Mesenchymal stem cell (in vitro differentiated cells and primary cell): ENCODE results near the gene SPRR2F.
"Not testable (repeated sequence)": the region's sequence is repeated elsewhere in the genome, so short reads cannot be mapped to it uniquely, and the experiment has no call there.

Source experiments
- DNase-seq: peaks from one replicate; pipeline ENCODE4 v3.0.0-alpha.2; 2013
- H2AFZ ChIP-seq: one replicate; pipeline ENCODE4 v1.6.1; 2013; ENCODE audit warnings: low read depth, mild to moderate bottlenecking, control low read depth, inconsistent platforms, low read length, moderate library complexity
- H2AK5ac ChIP-seq: 2 replicates; pipeline ENCODE4 v1.6.1; 2013; ENCODE audit warnings: low read length, moderate library complexity, mild to moderate bottlenecking, inconsistent platforms; ENCODE audit not compliant: severe bottlenecking
- H2BK120ac ChIP-seq: one replicate; pipeline ENCODE4 v1.6.1; 2013; ENCODE audit warnings: low read depth, mild to moderate bottlenecking, inconsistent platforms, low read length, moderate library complexity
- H2BK12ac ChIP-seq, 2 experiments: one replicate each; pipeline ENCODE4 v1.6.1; 2013; ENCODE audit warnings: inconsistent platforms in 2 of 2, low read length in 2 of 2, mild to moderate bottlenecking in 2 of 2, moderate library complexity in 2 of 2, control low read depth in 1 of 2
- H2BK15ac ChIP-seq: one replicate; pipeline ENCODE4 v1.6.1; 2013; ENCODE audit warnings: mild to moderate bottlenecking, low read depth, inconsistent platforms; ENCODE audit not compliant: poor library complexity, severe bottlenecking
- H2BK5ac ChIP-seq: 2 replicates; pipeline ENCODE4 v1.6.1; 2013; ENCODE audit warnings: low read depth, mild to moderate bottlenecking, low read length, control low read depth, inconsistent platforms; ENCODE audit not compliant: poor library complexity, severe bottlenecking
- H3K14ac ChIP-seq, 2 experiments: one replicate each; pipeline ENCODE4 v1.6.1; 2013; ENCODE audit warnings: inconsistent platforms in 2 of 2, low read length in 2 of 2, control low read depth in 1 of 2, mild to moderate bottlenecking in 1 of 2, moderate library complexity in 1 of 2
- H3K18ac ChIP-seq, 2 experiments: one replicate each; pipeline ENCODE4 v1.6.1; 2013; ENCODE audit warnings: inconsistent platforms in 2 of 2, low read length in 2 of 2, control low read depth in 1 of 2, low read depth in 1 of 2, mild to moderate bottlenecking in 1 of 2
- H3K23ac ChIP-seq, 2 experiments: one replicate each; pipeline ENCODE4 v1.6.1; 2013; ENCODE audit warnings: inconsistent platforms in 2 of 2, low read length in 2 of 2, mild to moderate bottlenecking in 2 of 2, moderate library complexity in 2 of 2, control low read depth in 1 of 2
- H3K27ac ChIP-seq: 2 replicates; pipeline ENCODE4 v1.5.1; 2013; ENCODE audit warnings: mild to moderate bottlenecking, moderate library complexity, low read length, control low read depth, inconsistent platforms; ENCODE audit not compliant: poor library complexity, severe bottlenecking
- H3K27me3 ChIP-seq, 2 experiments: 2 replicates each; pipeline versions ENCODE4 v1.6.1 to v1.7.0; 2013; ENCODE audit warnings: low read length in 2 of 2, mild to moderate bottlenecking in 2 of 2, moderate library complexity in 2 of 2, control low read depth in 1 of 2, inconsistent platforms in 1 of 2; ENCODE audit not compliant: control insufficient read depth in 1 of 2, insufficient read depth in 1 of 2
- H3K36me3 ChIP-seq, 2 experiments: 2 replicates each; pipeline versions ENCODE4 v1.6.1 to v1.7.0; 2013; ENCODE audit warnings: low read length in 2 of 2, control low read depth in 1 of 2, inconsistent platforms in 1 of 2, low read depth in 1 of 2, mild to moderate bottlenecking in 1 of 2; ENCODE audit not compliant: insufficient read depth in 2 of 2, control insufficient read depth in 1 of 2
- H3K4ac ChIP-seq, 2 experiments: one replicate each; pipeline ENCODE4 v1.6.1; 2013; ENCODE audit warnings: inconsistent platforms in 2 of 2, low read length in 2 of 2, mild to moderate bottlenecking in 2 of 2, moderate library complexity in 2 of 2, control low read depth in 1 of 2, low read depth in 1 of 2
- H3K4me1 ChIP-seq: 2 replicates; pipeline ENCODE4 v1.6.1; 2013; ENCODE audit warnings: low read depth, low read length, control low read depth; ENCODE audit not compliant: control insufficient read depth, insufficient read depth
- H3K4me2 ChIP-seq: 2 replicates; pipeline ENCODE4 v1.6.1; 2013; ENCODE audit warnings: low read length, mild to moderate bottlenecking, inconsistent platforms; ENCODE audit not compliant: poor library complexity, severe bottlenecking
- H3K4me3 ChIP-seq, 2 experiments: 2 replicates each; pipeline versions ENCODE4 v1.5.1 to v1.7.0; 2013; ENCODE audit warnings: low read length in 2 of 2, mild to moderate bottlenecking in 2 of 2, control low read depth in 1 of 2, low read depth in 1 of 2; ENCODE audit not compliant: insufficient read depth in 1 of 2
- H3K79me1 ChIP-seq: replicated peaks from 2 replicates; pipeline ENCODE4 v1.6.1; 2013; ENCODE audit warnings: mild to moderate bottlenecking, control low read depth, low read length, inconsistent platforms; ENCODE audit not compliant: poor library complexity, severe bottlenecking
- H3K9ac ChIP-seq: 2 replicates; pipeline ENCODE4 v1.7.0; 2013; ENCODE audit warnings: mild to moderate bottlenecking, low read length, moderate library complexity
- H3K9me3 ChIP-seq: 2 replicates; pipeline ENCODE4 v1.7.0; 2013; ENCODE audit warnings: mild to moderate bottlenecking, low read length; ENCODE audit not compliant: control insufficient read depth
- H4K8ac ChIP-seq: one replicate; pipeline ENCODE4 v1.6.1; 2013; ENCODE audit warnings: inconsistent platforms, mild to moderate bottlenecking, low read length, moderate library complexity
- H4K91ac ChIP-seq: one replicate; pipeline ENCODE4 v1.6.1; 2013; ENCODE audit warnings: mild to moderate bottlenecking, low read length, inconsistent platforms
- WGBS: methylation state at CpG from one replicate; pipeline ENCODE4 v1.1.7; 2013; ENCODE audit warnings: mixed read lengths; 5-methylcytosine and 5-hydroxymethylcytosine counted together

The SPRR2F gene

DNA sequence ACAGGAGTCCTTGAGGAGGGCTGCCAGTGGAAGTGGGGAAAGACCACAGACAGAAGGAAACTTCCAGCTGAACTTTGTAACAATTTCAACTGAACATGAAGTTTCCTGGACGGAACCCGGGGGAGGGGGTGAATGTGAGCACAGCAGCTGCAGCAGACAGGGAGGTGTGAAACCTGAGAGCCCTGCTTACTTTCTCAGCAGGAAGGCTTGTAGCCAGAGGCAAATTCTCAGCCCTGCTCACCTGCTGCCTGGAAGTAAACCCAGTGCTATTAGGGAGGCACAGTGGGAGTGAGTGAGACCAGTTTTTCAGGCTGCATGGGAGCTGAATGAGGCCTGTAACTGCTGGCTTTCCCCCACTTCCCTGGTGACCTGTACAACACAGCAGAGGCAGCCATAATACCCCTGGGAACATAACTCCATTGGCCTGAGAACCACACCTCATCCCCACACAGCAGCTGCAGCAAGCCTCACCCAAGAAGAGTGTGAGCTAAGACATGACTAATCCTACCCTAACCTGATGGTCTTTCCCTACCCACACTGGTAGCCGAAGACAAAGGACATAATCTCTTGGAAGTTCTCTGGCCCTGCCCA lies 9.6 kb upstream of the SPRR2F start:
- H3K9me3 ChIP-seq = no peaks in the 10 kb centered on the region
- no peak overlapping the region for H3K4me2 ChIP-seq

DNA sequence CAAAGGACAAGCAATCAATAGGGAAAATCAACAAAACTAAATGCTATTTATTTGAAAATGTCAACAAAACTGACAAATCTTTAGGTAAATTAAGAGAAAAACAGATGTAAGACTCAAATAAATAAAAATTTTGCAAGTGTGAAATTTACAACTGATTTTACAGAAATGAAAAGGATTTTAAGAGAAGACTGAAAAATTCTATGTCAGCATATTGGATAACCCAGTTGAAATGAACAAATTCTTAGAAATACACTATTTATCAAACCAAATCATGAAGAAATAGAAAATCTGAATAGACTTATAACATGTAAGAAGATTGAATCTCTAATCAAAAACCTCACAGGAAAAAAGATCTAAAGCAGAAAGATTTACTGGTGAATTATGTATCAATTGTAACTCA lies 7.6 kb upstream of the SPRR2F start:
- Histone ChIP-seq H3K14ac (no peak overlapping the region), H4K8ac (no peak overlapping the region), H2AK5ac (no peak overlapping the region), H3K23ac (no peak overlapping the region), H2BK12ac (no peak overlapping the region), H3K9ac (no peak overlapping the region), H3K4me2 (no peak overlapping the region), H3K4me1 (no peaks in the 10 kb centered on the region), H3K4ac (no peak overlapping the region), H3K27ac (no peak overlapping the region), H3K36me3 (no peaks in the 10 kb centered on the region), H2BK15ac (no peak overlapping the region), H2BK120ac (no peak overlapping the region), H2BK5ac (no peak overlapping the region), H2AFZ (no peak overlapping the region), H3K9me3 (no peaks in the 10 kb centered on the region), H3K27me3 (no peaks in the 10 kb centered on the region), H4K91ac (no peak overlapping the region), H3K18ac (no peak overlapping the region), H3K4me3 (no peak overlapping the region), H3K79me1 (no peaks in the 10 kb centered on the region)
- no peak for DNase-seq

More for the DNA sequence above, 9.6 kb upstream of the SPRR2F start:
- Histone ChIP-seq H3K79me1 (no peaks in the 10 kb centered on the region), H3K18ac (no peak overlapping the region), H4K8ac (no peak overlapping the region), H2AK5ac (no peak overlapping the region), H3K27me3 (no peaks in the 10 kb centered on the region), H3K4me3 (no peak overlapping the region), H3K14ac (no peak overlapping the region), H2BK5ac (no peak overlapping the region), H3K4ac (no peak overlapping the region), H3K4me1 (no peaks in the 10 kb centered on the region), H2BK12ac (no peak overlapping the region), H2AFZ (no peak overlapping the region), H4K91ac (no peak overlapping the region), H2BK120ac (no peak overlapping the region), H3K9ac (no peak overlapping the region), H2BK15ac (no peak overlapping the region), H3K36me3 (no peaks in the 10 kb centered on the region), H3K23ac (no peak overlapping the region), H3K27ac (no peak overlapping the region)
- DNase-seq = no peak
- WGBS = 51% methylated on average over 3 of the region's 3 CpGs

DNA sequence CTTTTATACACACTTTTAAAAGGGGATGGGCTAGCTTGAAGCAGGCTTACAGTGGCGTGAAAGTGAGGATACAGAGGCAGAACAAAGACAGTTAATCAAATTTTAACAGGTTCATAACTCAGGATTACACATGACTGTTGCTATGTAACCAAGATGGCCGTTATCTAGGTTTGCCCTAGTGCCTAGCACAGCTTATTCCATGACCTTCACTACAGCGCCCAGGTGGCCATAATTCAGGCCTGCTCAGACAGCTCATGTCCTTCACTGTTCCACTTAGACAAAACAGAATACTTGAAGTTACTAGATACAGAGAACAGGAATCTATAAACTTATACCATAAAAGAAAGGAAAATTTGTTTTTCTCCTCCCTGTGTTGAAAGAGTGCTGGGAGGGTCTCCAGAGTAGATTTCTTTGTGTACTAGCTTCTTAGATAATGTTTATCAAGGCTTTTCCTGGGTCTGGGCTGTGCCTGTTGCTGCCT lies 6.2 kb upstream of the SPRR2F start:
- Histone ChIP-seq H3K14ac (no peak overlapping the region), H3K18ac (no peak overlapping the region), H2AFZ (no peak overlapping the region), H3K4me2 (no peak overlapping the region), H3K27ac (no peak overlapping the region), H2BK15ac (no peak overlapping the region), H3K4me1 (no peaks in the 10 kb centered on the region), H3K23ac (no peak overlapping the region), H3K9ac (no peak overlapping the region), H3K9me3 (no peaks in the 10 kb centered on the region), H3K36me3 (no peaks in the 10 kb centered on the region), H4K8ac (no peak overlapping the region), H4K91ac (no peak overlapping the region), H3K4ac (no peak overlapping the region), H2BK5ac (no peak overlapping the region), H3K79me1 (no peaks in the 10 kb centered on the region), H3K4me3 (no peak overlapping the region), H2AK5ac (no peak overlapping the region), H2BK120ac (no peak overlapping the region), H3K27me3 (no peaks in the 10 kb centered on the region), H2BK12ac (no peak overlapping the region)
- 25% methylated on average over 2 of the region's 3 CpGs for WGBS
- DNase-seq = no peak

DNA sequence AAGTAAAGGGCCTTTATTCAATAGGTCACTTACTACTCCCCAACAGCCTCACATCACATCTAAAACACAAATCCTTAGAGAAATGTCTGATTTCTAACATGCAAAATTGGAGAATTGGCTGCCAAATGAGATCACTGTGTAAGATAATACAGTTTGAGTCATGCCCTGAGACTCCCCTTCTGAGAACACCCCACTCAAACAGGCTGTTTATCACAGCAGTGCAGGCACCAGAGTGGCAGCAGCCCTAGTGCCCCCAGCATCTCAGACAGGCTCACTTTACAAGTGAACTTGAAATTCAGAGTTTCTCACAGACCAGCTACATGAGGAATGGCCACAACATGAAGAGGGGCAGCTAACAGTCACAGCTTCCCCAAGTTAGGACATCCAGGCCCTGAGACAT lies 1.9 kb upstream of the SPRR2F start:
- not testable (repeated sequence) for H3K4me2 ChIP-seq, H4K91ac ChIP-seq, H2BK15ac ChIP-seq, H3K79me1 ChIP-seq, H3K27ac ChIP-seq, H2BK12ac ChIP-seq, H3K27me3 ChIP-seq, H3K36me3 ChIP-seq, H3K4me1 ChIP-seq, H3K14ac ChIP-seq, H3K9ac ChIP-seq, H4K8ac ChIP-seq, H2BK120ac ChIP-seq, H3K18ac ChIP-seq, H2AFZ ChIP-seq, H3K4me3 ChIP-seq, H3K4ac ChIP-seq, H2BK5ac ChIP-seq, H3K9me3 ChIP-seq, H2AK5ac ChIP-seq, DNase-seq, H3K23ac ChIP-seq
